Measurements from ENCODE around the gene BEGAIN. TPM values are rescaled to one million over a fixed set of nuclear protein-coding genes. Genes with fewer than 3 reads are reported as not detected.

Gene BEGAIN
- total RNA-seq, 1 experiment from 2014 or later = not detected

DNA sequence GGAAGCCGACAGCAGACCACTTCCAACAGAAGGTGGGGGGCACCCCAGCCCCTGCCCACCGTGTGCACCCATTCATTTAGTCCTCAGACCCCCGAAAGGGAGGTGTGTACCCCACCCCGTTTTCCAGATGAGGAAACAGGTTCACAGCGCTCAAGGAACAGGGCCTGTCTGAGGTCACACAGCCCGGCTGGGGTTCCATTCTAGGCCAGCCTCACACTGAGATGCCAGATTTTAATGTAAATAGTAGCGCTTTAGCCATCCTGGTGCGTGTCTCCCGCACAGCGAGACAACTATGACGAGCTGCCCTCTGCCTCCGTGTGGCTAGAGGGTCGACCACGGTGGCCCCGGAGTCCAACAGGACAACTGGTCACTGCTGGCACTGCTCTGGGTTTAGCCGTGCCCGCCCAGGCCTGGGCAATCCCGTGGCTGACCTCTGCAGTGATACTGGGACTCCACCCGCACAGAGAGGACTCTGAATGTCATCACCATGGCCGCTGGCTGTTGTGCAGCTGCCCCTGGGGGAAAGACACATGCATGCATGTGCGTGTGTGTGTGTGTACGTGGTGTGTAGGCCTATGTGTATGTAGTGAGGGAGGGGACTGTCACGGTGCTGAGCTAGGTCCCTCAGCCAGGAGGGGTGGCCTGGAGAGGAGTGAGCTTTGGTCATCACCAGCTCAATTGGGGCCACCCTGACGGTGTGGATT, 31.6 kb downstream of the BEGAIN start:
- Histone ChIP-seq H2AFZ (no peak overlapping the region), H3K36me3 (ENCODE audit: low read depth) (no peaks in the 10 kb centered on the region), H3K4me1 (replicated peaks; ENCODE audit: insufficient read depth) (no peaks in the 10 kb centered on the region), H3K27ac (no peak overlapping the region), H3K4me3 (no peak overlapping the region), H4K20me1 (ENCODE audit: insufficient read depth) (no peaks in the 10 kb centered on the region), H3K27me3 (ENCODE audit: insufficient read depth, low read depth) (peaks cover 11% of the 10 kb centered on the region), H3K9me3 (ENCODE audit: insufficient read depth, low read depth) (no peaks in the 10 kb centered on the region), H3K9me2 (ENCODE audit: insufficient read depth) (no peaks in the 10 kb centered on the region), H3K79me2 (ENCODE audit: low read depth) (no peaks in the 10 kb centered on the region), H3F3A (ENCODE audit: insufficient read depth, low read depth) (no peaks in the 10 kb centered on the region), H3K4me2 (no peak overlapping the region)
- no peak for DNase-seq
- no TSS peak for BruUV-seq (replicated peaks)
- intact Hi-C loops (cut with micrococcal nuclease; ENCODE audit: unreplicated experiment) = no loop called here
- POLR2A ChIA-PET (ENCODE audit: unreplicated experiment) = no interaction called here
- CTCF ChIA-PET = no interaction called here
- TF ChIP-seq, protein P1, sequence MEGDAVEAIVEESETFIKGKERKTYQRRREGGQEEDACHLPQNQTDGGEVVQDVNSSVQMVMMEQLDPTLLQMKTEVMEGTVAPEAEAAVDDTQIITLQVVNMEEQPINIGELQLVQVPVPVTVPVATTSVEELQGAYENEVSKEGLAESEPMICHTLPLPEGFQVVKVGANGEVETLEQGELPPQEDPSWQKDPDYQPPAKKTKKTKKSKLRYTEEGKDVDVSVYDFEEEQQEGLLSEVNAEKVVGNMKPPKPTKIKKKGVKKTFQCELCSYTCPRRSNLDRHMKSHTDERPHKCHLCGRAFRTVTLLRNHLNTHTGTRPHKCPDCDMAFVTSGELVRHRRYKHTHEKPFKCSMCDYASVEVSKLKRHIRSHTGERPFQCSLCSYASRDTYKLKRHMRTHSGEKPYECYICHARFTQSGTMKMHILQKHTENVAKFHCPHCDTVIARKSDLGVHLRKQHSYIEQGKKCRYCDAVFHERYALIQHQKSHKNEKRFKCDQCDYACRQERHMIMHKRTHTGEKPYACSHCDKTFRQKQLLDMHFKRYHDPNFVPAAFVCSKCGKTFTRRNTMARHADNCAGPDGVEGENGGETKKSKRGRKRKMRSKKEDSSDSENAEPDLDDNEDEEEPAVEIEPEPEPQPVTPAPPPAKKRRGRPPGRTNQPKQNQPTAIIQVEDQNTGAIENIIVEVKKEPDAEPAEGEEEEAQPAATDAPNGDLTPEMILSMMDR (conservative IDR thresholded peaks at IDR 0.05) = no peak
- no peak for TF ChIP-seq EZH2 (IDR thresholded peaks at IDR 0.05; ENCODE audit: low read depth)

DNA sequence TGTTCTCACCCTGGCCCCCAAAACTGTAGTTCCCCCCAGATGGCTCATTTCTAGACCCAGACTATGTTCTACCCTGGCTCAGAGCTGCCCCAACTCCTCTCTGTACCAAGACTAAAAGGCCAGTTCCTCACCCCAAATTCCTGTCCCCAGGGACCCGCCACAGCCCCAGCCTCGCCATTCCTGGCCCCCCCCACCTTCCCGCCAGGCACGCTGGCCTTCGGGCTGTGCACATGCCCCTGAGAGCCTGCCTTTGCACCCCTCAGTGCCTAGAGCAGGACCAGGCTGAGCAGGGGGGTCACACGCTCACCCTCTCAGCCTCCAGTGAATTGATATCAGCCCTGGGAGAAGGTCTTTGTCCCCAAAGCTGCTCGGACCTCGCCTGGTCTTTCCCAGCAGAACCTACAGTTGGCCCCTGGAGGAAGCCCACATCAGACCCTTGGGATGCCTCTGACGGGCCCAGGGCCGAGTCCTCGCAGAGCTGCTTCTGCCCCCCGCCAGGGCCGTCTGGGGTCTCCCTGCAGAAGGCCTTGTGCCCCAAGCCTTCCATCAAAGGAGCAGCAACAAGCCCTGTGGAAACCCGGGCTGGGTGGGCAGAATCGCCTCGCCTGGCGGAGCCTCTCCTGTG, 32.4 kb downstream of the BEGAIN start:
- H3K79me2 ChIP-seq (ENCODE audit: low read depth) = no peaks in the 10 kb centered on the region
- no peaks in the 10 kb centered on the region for H3F3A ChIP-seq (ENCODE audit: insufficient read depth, low read depth)
- TF ChIP-seq, protein P1 (conservative IDR thresholded peaks at IDR 0.05) = no peak
- no peak for TF ChIP-seq EZH2 (IDR thresholded peaks at IDR 0.05; ENCODE audit: low read depth)
- H4K20me1 ChIP-seq (ENCODE audit: insufficient read depth) = no peaks in the 10 kb centered on the region
- no peaks in the 10 kb centered on the region for H3K36me3 ChIP-seq (ENCODE audit: low read depth)
- POLR2A ChIA-PET (ENCODE audit: unreplicated experiment) = no interaction called here
- H3K27ac ChIP-seq = no peak overlapping the region
- no peak overlapping the region for H3K4me2 ChIP-seq
- CTCF ChIA-PET = no interaction called here
- intact Hi-C loops (cut with micrococcal nuclease; ENCODE audit: unreplicated experiment) = no loop called here
- H2AFZ ChIP-seq = no peak overlapping the region
- H3K9me3 ChIP-seq (ENCODE audit: insufficient read depth, low read depth) = no peaks in the 10 kb centered on the region
- H3K4me3 ChIP-seq = no peak overlapping the region
- H3K27me3 ChIP-seq (ENCODE audit: insufficient read depth, low read depth) = peaks cover 11% of the 10 kb centered on the region
- no peaks in the 10 kb centered on the region for H3K9me2 ChIP-seq (ENCODE audit: insufficient read depth)
- no peaks in the 10 kb centered on the region for H3K4me1 ChIP-seq (replicated peaks; ENCODE audit: insufficient read depth)
- DNase-seq = no peak
- no TSS peak for BruUV-seq (replicated peaks)

DNA sequence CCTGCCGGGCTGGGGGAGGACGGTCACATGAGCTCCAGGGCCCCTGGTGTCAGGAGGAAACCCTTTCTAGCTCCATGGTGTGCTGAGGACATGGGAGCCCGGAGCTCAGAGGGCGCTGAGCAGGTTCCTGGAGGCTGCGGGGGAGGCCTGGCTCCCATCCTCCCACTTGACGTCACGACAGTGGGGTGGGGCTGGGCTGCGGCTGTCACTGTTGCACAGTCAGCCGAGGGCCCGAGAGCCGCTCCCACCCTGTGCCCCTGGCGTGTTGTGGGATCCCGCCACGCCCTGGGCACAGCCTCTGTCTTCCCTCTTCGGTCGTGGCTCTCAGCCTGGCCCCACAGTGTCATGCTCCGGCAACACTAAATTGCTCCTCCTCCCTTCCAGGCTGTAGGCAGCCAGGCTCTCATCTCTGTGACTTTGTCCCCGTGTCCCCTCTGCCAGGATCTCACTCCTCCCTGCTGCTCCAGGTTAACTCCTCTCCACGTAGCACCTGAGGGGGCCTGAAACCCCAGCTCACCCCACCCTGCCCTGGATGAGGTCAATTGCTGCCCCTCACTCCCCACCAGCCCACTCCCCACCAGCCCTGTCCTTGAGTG, 33.0 kb downstream of the BEGAIN start:
- H3K27me3 ChIP-seq (ENCODE audit: insufficient read depth, low read depth) = peaks cover 11% of the 10 kb centered on the region
- no peak overlapping the region for H3K4me3 ChIP-seq
- TF ChIP-seq EZH2 (IDR thresholded peaks at IDR 0.05; ENCODE audit: low read depth) = no peak
- TF ChIP-seq, protein P1 (conservative IDR thresholded peaks at IDR 0.05) = no peak
- no peaks in the 10 kb centered on the region for H3K9me3 ChIP-seq (ENCODE audit: insufficient read depth, low read depth)
- H3K27ac ChIP-seq = no peak overlapping the region
- ChIA-PET CTCF (no interaction called here), POLR2A (ENCODE audit: unreplicated experiment) (no interaction called here)
- no peaks in the 10 kb centered on the region for H4K20me1 ChIP-seq (ENCODE audit: insufficient read depth)
- peak in 1 of 2 experiments; percentile 9 for DNase-seq
- no peaks in the 10 kb centered on the region for H3K4me1 ChIP-seq (replicated peaks; ENCODE audit: insufficient read depth)
- H3K9me2 ChIP-seq (ENCODE audit: insufficient read depth) = no peaks in the 10 kb centered on the region
- H3K36me3 ChIP-seq (ENCODE audit: low read depth) = no peaks in the 10 kb centered on the region
- no peaks in the 10 kb centered on the region for H3F3A ChIP-seq (ENCODE audit: insufficient read depth, low read depth)
- no peaks in the 10 kb centered on the region for H3K79me2 ChIP-seq (ENCODE audit: low read depth)
- no peak overlapping the region for H3K4me2 ChIP-seq
- no TSS peak for BruUV-seq (replicated peaks)
- H2AFZ ChIP-seq = no peak overlapping the region
- intact Hi-C loops (cut with micrococcal nuclease; ENCODE audit: unreplicated experiment) = no loop called here
